ENCODE measurements around the gene NPTX1. TPM values are rescaled to one million over a fixed set of nuclear protein-coding genes. Genes with fewer than 3 reads are reported as not detected.

The NPTX1 gene
- total RNA-seq, 2 experiments from 2014 or later: 8.0 to 9.3 TPM

DNA sequence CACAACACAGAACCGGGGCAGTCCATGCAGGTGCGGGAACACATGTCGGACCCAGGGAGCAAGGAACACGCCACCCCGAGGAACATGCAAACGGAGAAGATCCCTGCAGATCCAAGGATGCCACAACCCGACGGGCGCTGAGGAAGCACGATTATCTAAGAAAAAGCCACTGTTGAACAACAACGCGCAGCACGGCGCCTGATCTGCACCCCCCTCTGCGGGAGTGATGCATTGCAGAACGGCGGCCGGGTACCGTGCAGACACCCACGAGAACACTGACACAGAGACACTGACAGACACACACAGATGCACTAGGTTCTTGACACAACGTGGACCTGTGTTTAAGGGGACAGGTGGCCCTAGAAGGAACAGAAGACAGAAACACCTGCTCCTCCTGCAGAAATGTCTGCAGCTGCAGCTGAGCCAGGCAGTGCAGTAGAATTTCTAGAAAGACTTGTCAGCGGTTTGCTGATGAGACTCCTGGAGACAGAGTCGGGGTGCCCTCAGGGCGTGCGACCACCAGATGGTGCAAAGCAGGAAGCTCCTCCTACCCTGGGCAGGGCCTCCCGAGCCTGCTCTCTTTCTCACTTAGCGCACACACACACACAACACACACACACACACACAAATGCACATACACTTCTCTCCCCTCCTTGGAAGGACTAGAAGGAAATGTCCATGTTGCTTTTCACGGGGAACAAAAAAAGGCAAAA, 7.5 kb downstream of the NPTX1 start:
- DNase-seq (no peak), ATAC-seq (no peak)
- peaks cover 5% of the 10 kb centered on the region for H3K4me1 Mint-ChIP-seq
- no peak overlapping the region for H3K4me3 Mint-ChIP-seq
- H3K27me3 Mint-ChIP-seq: peaks cover 72% of the 10 kb centered on the region
- H3K27ac Mint-ChIP-seq: no peak overlapping the region
- no peaks in the 10 kb centered on the region for H3K9me3 Mint-ChIP-seq (ENCODE audit: low read depth)
- H3K36me3 Mint-ChIP-seq: no peaks in the 10 kb centered on the region
- CTCF ChIA-PET: interaction anchor here (1.3 to 2.0 kb wide), 2 partner anchors 14 to 42 kb away, joined by 3 to 4 read pairs; no protein-coding TSS in a partner anchor

DNA sequence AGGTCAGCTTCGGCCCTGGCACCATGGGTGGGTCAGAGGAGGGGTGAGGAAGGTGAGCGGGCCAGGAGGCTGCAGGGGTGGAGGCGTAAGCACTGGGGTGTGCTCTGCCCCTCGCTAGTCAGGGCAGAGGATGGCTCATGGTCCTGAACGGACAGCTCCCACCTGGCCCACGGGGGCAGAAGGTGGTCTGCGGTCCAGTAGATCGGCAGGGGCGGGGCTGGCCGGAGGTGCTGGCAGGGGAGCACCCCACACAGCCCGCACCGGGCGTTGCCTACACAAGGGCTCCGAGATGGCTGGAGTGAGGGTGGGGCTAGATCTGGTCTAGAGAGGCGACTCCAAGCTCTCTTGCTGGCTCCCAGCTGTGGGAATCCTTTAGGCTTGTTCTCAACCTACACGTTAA, 8.2 kb downstream of the NPTX1 start:
- Mint-ChIP-seq H3K27me3 (peaks cover 65% of the 10 kb centered on the region), H3K4me3 (no peak overlapping the region), H3K4me1 (peaks cover 9% of the 10 kb centered on the region), H3K9me3 (ENCODE audit: low read depth) (no peaks in the 10 kb centered on the region), H3K36me3 (no peaks in the 10 kb centered on the region), H3K27ac (no peak overlapping the region)
- peak; percentile 30 for ATAC-seq
- no peak for DNase-seq
- CTCF ChIA-PET: interaction anchor here (1.3 to 2.0 kb wide), 3 partner anchors 11 to 41 kb away, joined by 3 to 4 read pairs (median 4); no protein-coding TSS in a partner anchor

DNA sequence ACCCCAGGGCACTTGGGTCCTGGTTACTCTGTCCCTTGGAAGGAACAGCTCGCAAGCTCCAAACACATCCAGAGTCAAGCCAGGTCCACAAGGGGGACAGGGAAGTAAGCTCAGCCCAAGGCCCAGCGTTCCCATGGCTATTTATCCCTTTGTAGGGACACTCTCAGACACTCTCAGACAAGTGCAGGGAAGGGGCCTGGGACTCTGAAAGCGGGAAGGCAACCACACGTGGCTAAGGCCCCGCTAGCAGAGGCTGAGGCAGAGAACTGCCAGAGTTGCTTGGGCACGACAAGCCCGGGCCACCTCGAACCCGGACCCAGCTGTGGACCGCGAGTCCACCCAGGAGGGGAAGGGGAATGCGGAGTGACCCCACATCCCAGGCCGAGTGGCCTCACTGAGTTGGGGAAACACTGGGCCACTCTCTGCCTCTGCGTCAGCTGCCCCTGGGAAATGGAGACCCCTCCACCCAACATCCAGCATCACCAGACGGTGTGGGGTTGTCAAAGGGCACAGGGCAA, 10.2 kb downstream of the NPTX1 start:
- ATAC-seq: no peak
- Mint-ChIP-seq H3K4me3 (no peak overlapping the region), H3K9me3 (ENCODE audit: low read depth) (no peaks in the 10 kb centered on the region), H3K36me3 (no peaks in the 10 kb centered on the region), H3K27ac (no peak overlapping the region), H3K27me3 (peaks cover 55% of the 10 kb centered on the region), H3K4me1 (peaks cover 4% of the 10 kb centered on the region)
- CTCF ChIA-PET: interaction anchor here (0.7 to 1.2 kb wide), 2 partner anchors 11 to 422 kb away, joined by 3 read pairs; no protein-coding TSS in a partner anchor
- no peak for DNase-seq

DNA sequence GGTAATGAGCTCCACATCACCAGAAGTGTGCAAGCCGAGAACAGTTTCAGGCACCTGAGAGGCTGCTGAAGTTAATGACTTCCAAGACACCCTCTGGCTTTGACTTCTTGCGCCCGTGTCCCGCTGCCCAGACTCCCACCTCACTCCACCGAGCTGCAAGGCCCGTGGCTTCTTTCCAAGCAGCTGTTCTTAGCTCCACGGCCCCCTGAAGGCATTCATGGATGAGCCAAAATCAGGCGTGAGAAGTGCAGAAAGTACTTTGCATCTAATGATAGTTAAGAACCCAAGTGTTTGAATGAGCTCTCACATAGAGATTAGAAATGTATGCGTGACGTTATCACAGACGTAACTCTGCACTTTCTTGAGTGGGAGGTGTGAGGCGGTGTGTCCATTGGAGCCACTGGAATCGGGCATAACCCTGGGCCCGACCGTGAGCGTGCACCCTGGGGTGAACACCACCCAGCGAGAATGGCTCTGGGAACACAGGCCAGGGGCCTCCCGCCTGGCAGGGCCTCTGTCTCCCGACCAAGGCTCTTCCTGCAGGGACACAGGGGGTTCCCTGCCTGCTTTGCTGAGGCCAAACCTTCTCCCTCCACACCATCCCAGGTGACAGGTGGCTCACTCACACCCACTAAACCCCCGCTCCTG, 11.0 kb downstream of the NPTX1 start:
- Mint-ChIP-seq H3K4me3 (no peak overlapping the region), H3K36me3 (no peaks in the 10 kb centered on the region), H3K4me1 (peaks cover 4% of the 10 kb centered on the region), H3K27ac (no peak overlapping the region), H3K27me3 (peaks cover 55% of the 10 kb centered on the region), H3K9me3 (ENCODE audit: low read depth) (no peaks in the 10 kb centered on the region)
- ATAC-seq: no peak
- no peak for DNase-seq
- CTCF ChIA-PET: interaction anchor here (1.1 to 1.4 kb wide), 4 partner anchors 10 to 38 kb away, joined by 3 read pairs; no protein-coding TSS in a partner anchor

DNA sequence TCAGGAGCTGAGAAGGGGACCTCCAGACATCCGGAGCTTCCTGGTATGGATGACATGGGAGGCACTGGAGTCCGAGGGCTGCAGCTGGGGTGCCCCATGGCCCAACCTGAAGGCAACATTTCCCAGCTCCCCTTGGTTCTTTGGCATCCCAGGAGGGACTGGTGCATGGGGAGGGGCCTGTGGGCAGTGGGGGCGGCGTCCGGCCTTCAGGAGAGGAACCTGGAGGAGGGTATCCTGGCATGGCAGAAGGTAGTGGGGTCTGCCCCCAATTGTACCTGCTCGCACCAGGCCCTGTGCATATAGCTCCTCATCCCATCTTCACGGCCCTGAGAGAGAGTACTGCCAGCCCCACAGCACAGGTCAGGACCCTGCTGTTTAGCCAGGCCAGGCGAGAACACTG, 11.9 kb downstream of the NPTX1 start:
- DNase-seq: no peak
- Mint-ChIP-seq H3K4me1 (peaks cover 4% of the 10 kb centered on the region), H3K4me3 (no peak overlapping the region), H3K9me3 (ENCODE audit: low read depth) (no peaks in the 10 kb centered on the region), H3K27me3 (peaks cover 58% of the 10 kb centered on the region), H3K27ac (no peak overlapping the region), H3K36me3 (no peaks in the 10 kb centered on the region)
- ATAC-seq: no peak
- CTCF ChIA-PET: interaction anchor here (1.1 to 1.4 kb wide), 3 partner anchors 9 to 37 kb away, joined by 3 read pairs; no protein-coding TSS in a partner anchor

DNA sequence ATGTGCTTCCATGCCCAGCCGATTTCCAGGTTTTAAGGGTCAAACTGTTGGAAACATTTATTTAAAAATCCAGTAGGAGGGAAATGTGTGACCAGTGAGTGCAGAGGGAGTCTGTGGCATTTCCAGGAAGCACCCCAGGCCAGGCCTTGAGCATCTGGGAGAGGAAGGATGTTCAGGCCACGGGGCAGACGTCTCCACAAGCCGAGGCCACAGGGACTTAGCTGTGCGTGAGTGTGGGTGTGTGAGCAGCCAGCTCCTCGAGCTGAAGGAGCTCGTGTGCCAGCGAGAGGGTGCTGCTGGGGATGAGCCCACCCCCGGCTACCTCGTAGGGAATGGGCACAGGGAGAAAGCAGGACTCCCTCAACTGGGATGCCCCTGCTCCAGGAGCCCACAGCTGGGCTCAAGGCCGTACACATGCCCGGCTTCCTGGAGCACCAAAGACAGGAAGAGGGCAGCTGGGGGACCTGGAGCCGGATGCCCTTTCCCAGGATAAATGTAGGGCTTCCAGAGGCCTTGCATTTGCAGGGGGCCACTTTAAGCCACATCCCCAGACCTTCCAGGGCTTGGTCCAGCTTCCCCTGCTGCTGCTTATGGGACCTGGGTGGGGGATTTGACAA, 12.5 kb downstream of the NPTX1 start:
- Mint-ChIP-seq H3K4me1 (peaks cover 4% of the 10 kb centered on the region), H3K9me3 (ENCODE audit: low read depth) (no peaks in the 10 kb centered on the region), H3K27me3 (peaks cover 60% of the 10 kb centered on the region), H3K4me3 (no peak overlapping the region), H3K27ac (no peak overlapping the region), H3K36me3 (no peaks in the 10 kb centered on the region)
- ATAC-seq (no peak), DNase-seq (no peak)
- CTCF ChIA-PET: interaction anchor here (1.1 to 1.4 kb wide), 3 partner anchors 8 to 37 kb away, joined by 3 read pairs; no protein-coding TSS in a partner anchor

DNA sequence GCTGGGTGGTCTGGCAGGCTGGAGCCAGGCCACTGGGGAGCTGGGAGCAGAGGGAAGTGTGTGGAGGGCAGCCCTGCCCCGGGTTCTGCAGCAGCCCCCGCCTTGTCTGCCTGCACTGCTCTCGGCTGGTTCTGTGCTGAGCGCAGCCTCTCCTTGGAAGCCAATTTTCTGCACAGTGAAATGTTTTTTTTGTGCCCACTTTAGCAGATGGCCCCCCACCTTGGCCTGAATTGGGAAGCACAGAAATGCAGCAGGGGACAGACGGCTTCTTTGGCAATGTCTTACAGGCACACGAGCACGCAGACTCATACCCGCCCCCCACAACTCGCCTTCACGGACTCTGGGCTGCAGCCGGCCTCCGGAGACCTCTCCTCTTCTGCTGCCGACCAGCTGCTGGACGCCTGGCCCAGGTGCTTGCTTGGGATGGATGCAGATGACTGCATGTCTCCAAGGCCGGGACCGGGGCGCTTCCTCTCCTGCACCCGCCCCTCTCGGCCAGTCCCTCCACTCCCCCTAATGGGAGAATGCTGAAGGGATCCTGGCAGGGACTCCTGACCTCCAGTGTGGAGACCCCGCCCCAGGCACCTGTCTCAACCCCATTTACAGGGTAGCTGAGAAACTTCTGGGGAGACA, 14.8 kb downstream of the NPTX1 start:
- peaks cover 22% of the 10 kb centered on the region for H3K4me1 Mint-ChIP-seq
- H3K27me3 Mint-ChIP-seq: peaks cover 44% of the 10 kb centered on the region
- ATAC-seq (no peak), DNase-seq (no peak)
- H3K27ac Mint-ChIP-seq: no peak overlapping the region
- no peak overlapping the region for H3K4me3 Mint-ChIP-seq
- H3K36me3 Mint-ChIP-seq: no peaks in the 10 kb centered on the region
- no peaks in the 10 kb centered on the region for H3K9me3 Mint-ChIP-seq (ENCODE audit: low read depth)
- CTCF ChIA-PET: no interaction called here

DNA sequence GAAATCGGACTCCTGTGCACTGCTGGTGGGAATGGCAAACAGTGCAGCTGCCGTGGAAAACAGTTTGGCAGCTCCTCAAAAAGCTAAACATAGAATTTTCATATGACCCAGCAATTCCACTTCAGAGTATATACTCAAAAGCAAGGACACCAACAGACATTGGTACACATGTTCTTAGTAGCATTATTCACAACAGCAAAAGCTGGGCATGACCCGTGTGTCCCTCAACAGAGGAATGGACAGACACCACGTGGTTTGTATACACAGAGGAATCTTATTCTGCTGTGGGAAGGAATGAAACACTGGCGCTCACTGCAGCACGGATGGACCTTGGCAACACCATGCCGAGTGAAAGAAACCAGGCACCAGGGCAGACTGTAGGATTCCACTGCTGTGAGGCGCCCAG, 16.0 kb downstream of the NPTX1 start:
- ATAC-seq (no peak), DNase-seq (no peak)
- Mint-ChIP-seq H3K9me3 (ENCODE audit: low read depth) (no peaks in the 10 kb centered on the region), H3K4me1 (peaks cover 31% of the 10 kb centered on the region), H3K4me3 (no peak overlapping the region), H3K27me3 (peaks cover 37% of the 10 kb centered on the region), H3K27ac (no peak overlapping the region), H3K36me3 (no peaks in the 10 kb centered on the region)
- CTCF ChIA-PET: no interaction called here

DNA sequence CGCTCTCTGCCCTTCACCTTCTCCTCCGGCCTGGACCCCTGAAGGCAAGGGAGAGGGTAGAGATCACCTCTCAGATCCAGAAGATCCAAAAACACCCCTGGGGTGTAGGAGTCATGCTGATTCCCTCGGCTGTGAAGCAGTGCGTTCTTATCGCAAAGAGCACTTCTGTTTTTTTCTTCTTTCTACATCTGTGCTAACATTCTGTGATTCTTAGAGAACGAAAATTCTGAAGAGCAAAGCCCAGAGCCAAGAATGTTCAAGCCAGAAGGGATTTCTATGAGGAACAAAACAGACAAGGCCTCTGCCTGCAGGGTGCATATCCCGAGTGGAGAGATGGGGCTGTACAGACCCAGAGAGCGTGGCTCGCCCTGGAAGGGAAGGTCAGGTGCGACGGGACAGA, 17.2 kb downstream of the NPTX1 start:
- ATAC-seq (no peak), DNase-seq (no peak)
- CTCF ChIA-PET: interaction anchor here (1.6 to 1.7 kb wide), 2 partner anchors 16 to 116 kb away, joined by 4 read pairs; no protein-coding TSS in a partner anchor
- Mint-ChIP-seq H3K4me3 (no peak overlapping the region), H3K36me3 (no peaks in the 10 kb centered on the region), H3K27ac (no peak overlapping the region), H3K9me3 (ENCODE audit: low read depth) (no peaks in the 10 kb centered on the region), H3K4me1 (peaks cover 34% of the 10 kb centered on the region), H3K27me3 (peaks cover 37% of the 10 kb centered on the region)

DNA sequence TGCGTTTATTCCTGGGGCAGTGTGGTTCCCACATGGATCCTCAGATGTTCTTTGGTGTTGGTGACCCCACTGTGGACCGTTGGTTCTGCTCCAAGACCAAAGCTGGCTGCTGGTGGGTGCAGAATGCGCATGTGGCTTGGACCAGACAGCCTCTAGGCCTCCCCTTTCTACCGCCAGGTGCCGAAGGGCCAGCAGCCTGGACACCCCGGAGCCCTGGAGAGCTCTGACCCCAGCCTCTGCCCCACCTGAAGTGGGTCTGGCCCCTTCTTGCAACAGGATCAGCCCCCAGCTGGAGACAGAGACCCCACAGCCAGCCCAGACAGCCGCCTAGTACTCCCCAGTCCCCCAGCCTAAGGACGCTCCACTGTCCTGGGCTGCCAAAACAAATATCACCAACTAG, 18.4 kb downstream of the NPTX1 start:
- H3K9me3 Mint-ChIP-seq (ENCODE audit: low read depth): no peaks in the 10 kb centered on the region
- CTCF ChIA-PET: interaction anchor here (1.6 to 1.7 kb wide), 4 partner anchors 9 to 441 kb away, joined by 4 to 5 read pairs (median 4); no protein-coding TSS in a partner anchor
- no peak for DNase-seq
- no peak overlapping the region for H3K27ac Mint-ChIP-seq
- no peak for ATAC-seq
- peaks cover 37% of the 10 kb centered on the region for H3K27me3 Mint-ChIP-seq
- no peaks in the 10 kb centered on the region for H3K36me3 Mint-ChIP-seq
- no peak overlapping the region for H3K4me3 Mint-ChIP-seq
- H3K4me1 Mint-ChIP-seq: peaks cover 40% of the 10 kb centered on the region

DNA sequence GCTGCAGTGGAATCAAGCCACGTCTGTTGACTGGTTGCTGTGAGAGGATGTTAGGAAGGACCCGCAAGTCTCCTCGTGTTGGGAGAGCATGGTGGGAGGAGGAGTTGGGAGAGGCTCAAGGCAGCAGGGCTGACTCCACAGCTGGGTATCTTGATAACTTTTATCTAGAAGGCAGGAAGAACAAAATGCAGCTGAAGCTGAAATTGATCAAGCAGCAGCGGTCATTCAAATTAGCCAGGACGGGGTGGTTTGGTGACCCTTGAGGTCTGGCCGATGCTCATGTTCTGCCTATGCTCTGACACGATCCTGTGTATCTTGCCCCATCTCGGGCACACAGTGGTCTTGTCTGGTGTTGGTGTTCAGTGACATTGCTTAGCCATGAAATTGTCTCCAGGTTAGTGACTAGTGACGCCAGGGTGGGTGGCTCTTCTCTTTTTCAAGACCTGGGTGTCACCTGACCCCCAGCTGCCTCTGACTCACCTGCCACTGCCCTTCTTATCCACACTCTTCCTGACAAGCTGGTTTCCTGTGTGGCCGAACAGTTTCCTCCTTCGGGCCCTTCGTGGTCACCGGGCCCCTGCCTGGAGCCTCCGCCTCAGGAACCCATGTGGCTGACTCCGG, 19.1 kb downstream of the NPTX1 start:
- Mint-ChIP-seq H3K4me1 (peaks cover 40% of the 10 kb centered on the region), H3K9me3 (ENCODE audit: low read depth) (no peaks in the 10 kb centered on the region), H3K27me3 (peaks cover 37% of the 10 kb centered on the region), H3K27ac (peak overlapping the region; percentile 8), H3K36me3 (no peaks in the 10 kb centered on the region), H3K4me3 (no peak overlapping the region)
- ATAC-seq: no peak
- peak; percentile 67 for DNase-seq
- CTCF ChIA-PET: interaction anchor here (1.4 to 1.7 kb wide), 5 partner anchors 10 to 442 kb away, joined by 4 to 5 read pairs (median 4); no protein-coding TSS in a partner anchor

DNA sequence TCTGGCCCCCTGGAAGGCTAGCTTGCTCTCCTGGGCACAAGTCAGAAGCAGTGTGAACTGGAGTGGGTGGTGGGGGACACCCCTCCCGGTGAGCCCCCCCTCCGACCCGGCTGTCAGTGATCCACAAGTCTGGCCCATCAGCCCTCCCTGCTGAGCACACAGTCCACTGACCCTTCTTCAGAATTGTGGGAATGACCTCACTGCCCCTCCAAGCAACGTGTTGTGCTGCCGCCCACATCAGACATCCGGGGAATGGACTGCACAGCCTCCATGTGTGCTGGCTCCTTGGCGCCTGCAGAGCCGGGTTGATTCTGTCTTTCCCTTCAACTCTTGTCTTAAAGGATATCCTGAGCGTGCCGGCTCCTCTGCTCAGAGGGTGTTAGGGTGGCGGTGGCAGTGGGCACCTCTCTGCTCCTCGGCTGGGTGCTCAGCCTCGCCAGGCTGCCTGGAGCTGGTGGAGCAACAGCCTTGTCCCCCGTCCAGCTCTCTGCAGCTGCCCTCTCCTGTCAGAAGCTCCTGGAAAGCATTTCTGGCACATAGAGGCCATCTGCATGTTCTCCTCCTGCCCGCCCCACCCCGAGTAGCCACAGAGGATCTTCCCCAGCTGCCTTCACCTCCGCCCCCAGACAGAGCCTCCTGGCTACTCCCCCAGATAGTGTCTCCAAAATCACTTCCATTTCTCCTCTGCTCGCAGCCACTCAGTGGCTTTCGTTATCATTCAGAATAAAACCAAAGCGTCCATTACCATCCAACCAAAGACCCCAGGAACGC, 19.8 kb downstream of the NPTX1 start:
- CTCF ChIA-PET: interaction anchor here (1.0 to 1.7 kb wide), 4 partner anchors 8 to 443 kb away, joined by 3 to 5 read pairs (median 4); no protein-coding TSS in a partner anchor
- H3K27ac Mint-ChIP-seq: no peak overlapping the region
- ATAC-seq: no peak
- H3K27me3 Mint-ChIP-seq: peaks cover 33% of the 10 kb centered on the region
- no peaks in the 10 kb centered on the region for H3K36me3 Mint-ChIP-seq
- no peak overlapping the region for H3K4me3 Mint-ChIP-seq
- H3K9me3 Mint-ChIP-seq (ENCODE audit: low read depth): no peaks in the 10 kb centered on the region
- H3K4me1 Mint-ChIP-seq: peaks cover 40% of the 10 kb centered on the region
- no peak for DNase-seq

Measured in activated CD8-positive, alpha-beta memory T cell treated with anti-CD3 and anti-CD28 coated beads, Interleukin-2, amount 10 ng/mL, durations not matched to agents 7 days and 5 days (primary cell).